HFF-Myc (cell line): ENCODE measurements around the gene TBC1D19.
"Not testable (repeated sequence)": the region's sequence is repeated elsewhere in the genome, so short reads cannot be mapped to it uniquely, and the experiment has no call there.

Source experiments
- DNase-seq: peaks from one replicate; pipeline ENCODE4 v3.0.0-alpha.2; 2011; ENCODE audit warnings: low read depth; ENCODE audit errors: extremely low read depth
- H3K4me3 ChIP-seq: replicated peaks from 2 replicates; pipeline ENCODE4 v1.5.1; 2011; ENCODE audit warnings: low read depth, mild to moderate bottlenecking, control low read depth, low read length
- CTCF ChIP-seq: IDR thresholded peaks from 2 replicates; pipeline ENCODE4 v1.5.1; 2012; ENCODE audit warnings: mild to moderate bottlenecking, low read depth, low read length, control low read depth; ENCODE audit errors: missing control alignments

TBC1D19 gene

DNA sequence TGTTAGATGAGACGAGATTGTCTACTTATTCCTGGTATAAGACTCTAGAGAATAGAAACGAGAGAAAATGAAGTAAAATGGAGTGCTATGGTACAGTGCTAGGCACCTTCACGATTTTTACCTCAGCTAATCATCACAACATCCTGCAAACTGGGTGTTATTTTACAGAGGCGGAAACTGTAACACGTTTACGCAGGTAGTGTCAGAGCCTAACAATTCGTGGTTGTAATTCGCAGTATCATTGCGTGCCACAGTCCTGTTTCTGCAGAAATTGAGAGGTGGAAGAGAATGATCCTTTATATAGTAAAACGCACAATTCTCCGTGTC is 383 bp upstream of the TBC1D19 start:
- DNase-seq: no peak
- peak overlapping the region; percentile 78 for H3K4me3 ChIP-seq
- no peak for TF ChIP-seq CTCF

DNA sequence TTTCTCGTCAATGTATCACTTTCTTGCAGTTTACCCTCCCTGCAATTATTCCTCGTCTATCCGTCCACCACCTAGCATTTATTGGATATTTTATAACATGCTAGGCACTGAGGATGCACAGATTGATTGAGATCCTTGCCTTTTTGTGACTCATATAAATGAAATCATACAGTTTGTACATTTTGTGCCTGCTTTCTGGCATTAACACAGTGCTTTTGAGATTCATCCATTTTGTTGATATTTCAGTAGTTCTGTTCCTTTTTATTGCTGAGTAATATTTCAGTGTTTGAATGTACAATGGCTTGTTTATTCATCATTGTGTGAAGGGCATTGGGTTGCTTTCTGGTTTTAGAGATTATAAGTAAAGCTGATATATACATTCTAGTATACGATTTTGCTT is 841 bp downstream of the TBC1D19 start:
- DNase-seq: no peak
- TF ChIP-seq CTCF: no peak
- peak overlapping the region; percentile 78 for H3K4me3 ChIP-seq

GRCh38 chr4:26589705-26590104 is 5.8 kb downstream of the TBC1D19 start:
- no peak for TF ChIP-seq CTCF
- DNase-seq: no peak
- no peak overlapping the region for H3K4me3 ChIP-seq

GRCh38 chr4:26590639-26591038 is 6.8 kb downstream of the TBC1D19 start:
- H3K4me3 ChIP-seq: no peak overlapping the region
- no peak for TF ChIP-seq CTCF
- no peak for DNase-seq

DNA sequence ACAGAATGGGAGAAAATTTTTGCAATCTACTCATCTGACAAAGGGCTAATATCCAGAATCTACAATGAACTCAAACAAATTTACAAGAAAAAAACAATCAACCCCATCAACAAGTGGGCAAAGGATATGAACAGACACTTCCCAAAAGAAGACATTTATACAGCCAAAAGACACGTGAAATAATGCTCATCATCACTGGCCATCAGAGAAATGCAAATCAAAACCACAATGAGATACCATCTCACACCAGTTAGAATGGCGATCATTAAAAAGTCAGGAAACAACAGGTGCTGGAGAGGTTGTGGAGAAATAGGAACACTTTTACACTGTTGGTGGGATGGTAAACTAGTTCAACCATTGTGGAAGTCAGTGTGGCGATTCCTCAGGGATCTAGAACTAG is 9.7 kb downstream of the TBC1D19 start:
- not testable (repeated sequence) for DNase-seq, H3K4me3 ChIP-seq

DNA sequence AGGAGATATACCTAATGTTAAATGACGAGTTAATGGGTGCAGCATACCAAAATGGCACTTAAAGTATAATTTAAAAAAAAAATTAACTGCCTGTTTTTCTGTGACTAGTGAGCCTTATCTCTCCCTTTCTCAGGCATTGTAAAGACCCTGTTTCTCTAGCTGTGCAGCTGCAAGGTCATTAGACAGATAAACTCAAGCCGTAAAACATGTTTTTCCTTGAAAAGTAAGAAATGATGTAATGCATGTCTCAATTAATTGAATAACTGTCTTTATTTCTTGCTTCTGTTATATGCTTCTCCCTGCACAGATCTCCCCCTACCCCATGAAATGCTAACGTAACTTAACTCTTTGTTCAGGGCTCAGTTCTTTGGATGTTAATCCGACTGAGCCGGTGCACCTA is 10.5 kb downstream of the TBC1D19 start:
- H3K4me3 ChIP-seq: no peak overlapping the region
- DNase-seq: no peak
- TF ChIP-seq CTCF: no peak

GRCh38 chr4:26594778-26595177 is 10.9 kb downstream of the TBC1D19 start:
- TF ChIP-seq CTCF: no peak
- DNase-seq: no peak
- no peak overlapping the region for H3K4me3 ChIP-seq
